Nephron progenitor cell (in vitro differentiated cells): ENCODE measurements around the gene OR2M2.

Experiments used
- DNase-seq: peaks from one replicate; pipeline ENCODE4 v3.0.0; 2021
- H3K27ac Mint-ChIP-seq: 2 replicates; pipeline ENCODE4 v1.8.0; 2021; ENCODE audit warnings: mild to moderate bottlenecking, moderate library complexity, mixed read lengths
- H3K27me3 Mint-ChIP-seq: 2 replicates; pipeline ENCODE4 v1.8.0; 2021; ENCODE audit warnings: mild to moderate bottlenecking, low read depth, mixed read lengths; ENCODE audit not compliant: poor library complexity
- H3K36me3 Mint-ChIP-seq: 2 replicates; pipeline ENCODE4 v1.8.0; 2021; ENCODE audit warnings: low read depth, mixed read lengths
- H3K4me1 Mint-ChIP-seq: 2 replicates; pipeline ENCODE4 v1.8.0; 2021; ENCODE audit warnings: mixed read lengths
- H3K4me3 Mint-ChIP-seq: 2 replicates; pipeline ENCODE4 v1.8.0; 2021; ENCODE audit warnings: mild to moderate bottlenecking, moderate library complexity, mixed read lengths
- H3K9me3 Mint-ChIP-seq: 2 replicates; pipeline ENCODE4 v1.8.0; 2021; ENCODE audit warnings: mild to moderate bottlenecking, moderate library complexity, mixed read lengths
- TF ChIP-seq, protein P1 (sequence below): fragments of 200-600 bp; sonication (generic); IDR thresholded peaks from 2 replicates; pipeline ENCODE4 v1.5.0; 2021; ENCODE audit warnings: antibody characterized with exemption

The OR2M2 gene

DNA sequence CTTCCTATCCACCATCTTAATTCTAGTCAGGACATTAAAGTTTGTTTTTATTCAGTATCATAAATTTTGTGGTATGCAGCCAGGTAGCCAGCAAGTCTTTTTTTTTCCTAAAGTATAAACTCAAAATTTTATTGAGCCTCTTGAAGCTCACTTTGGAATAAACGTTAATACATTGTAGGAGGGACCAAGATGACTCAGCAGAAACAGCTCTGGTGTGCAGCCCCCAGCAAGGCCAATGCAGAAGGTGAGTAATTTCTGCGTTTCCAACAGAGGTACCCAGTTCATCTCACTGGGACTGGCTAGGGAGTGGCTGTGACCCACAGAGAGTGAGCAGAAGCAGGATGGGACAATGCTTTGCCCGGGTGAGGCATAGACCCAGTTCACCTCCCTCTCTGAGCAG, 12.7 kb downstream of the OR2M2 start:
- Mint-ChIP-seq H3K36me3 (no peaks in the 10 kb centered on the region), H3K4me3 (no peak overlapping the region), H3K4me1 (no peaks in the 10 kb centered on the region), H3K27me3 (peaks cover 2% of the 10 kb centered on the region), H3K27ac (no peak overlapping the region), H3K9me3 (peaks cover 87% of the 10 kb centered on the region)
- TF ChIP-seq, protein P1, sequence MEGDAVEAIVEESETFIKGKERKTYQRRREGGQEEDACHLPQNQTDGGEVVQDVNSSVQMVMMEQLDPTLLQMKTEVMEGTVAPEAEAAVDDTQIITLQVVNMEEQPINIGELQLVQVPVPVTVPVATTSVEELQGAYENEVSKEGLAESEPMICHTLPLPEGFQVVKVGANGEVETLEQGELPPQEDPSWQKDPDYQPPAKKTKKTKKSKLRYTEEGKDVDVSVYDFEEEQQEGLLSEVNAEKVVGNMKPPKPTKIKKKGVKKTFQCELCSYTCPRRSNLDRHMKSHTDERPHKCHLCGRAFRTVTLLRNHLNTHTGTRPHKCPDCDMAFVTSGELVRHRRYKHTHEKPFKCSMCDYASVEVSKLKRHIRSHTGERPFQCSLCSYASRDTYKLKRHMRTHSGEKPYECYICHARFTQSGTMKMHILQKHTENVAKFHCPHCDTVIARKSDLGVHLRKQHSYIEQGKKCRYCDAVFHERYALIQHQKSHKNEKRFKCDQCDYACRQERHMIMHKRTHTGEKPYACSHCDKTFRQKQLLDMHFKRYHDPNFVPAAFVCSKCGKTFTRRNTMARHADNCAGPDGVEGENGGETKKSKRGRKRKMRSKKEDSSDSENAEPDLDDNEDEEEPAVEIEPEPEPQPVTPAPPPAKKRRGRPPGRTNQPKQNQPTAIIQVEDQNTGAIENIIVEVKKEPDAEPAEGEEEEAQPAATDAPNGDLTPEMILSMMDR, result no peak
- DNase-seq, result no peak

DNA sequence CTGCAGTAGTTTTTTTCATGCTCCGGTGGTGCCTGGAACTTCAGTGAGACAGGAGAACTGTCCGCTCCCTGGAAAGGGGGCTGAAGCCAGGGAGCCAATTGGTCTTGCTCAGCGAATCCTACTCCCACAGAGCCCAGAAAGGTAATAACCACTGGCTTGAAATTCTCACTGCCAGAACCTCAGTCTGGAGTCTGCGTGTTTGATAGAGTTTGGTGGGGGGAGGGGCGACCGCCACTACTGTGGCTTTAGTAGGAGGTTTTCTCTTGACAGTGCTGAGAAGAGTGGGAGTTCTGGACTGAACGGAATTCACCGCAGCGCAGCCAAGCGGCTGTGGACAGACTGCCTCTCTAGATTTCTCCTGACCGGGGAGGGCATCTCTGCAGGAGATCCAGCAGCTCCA, 14.4 kb downstream of the OR2M2 start:
- H3K4me1 Mint-ChIP-seq, result no peaks in the 10 kb centered on the region
- no peak overlapping the region for H3K27ac Mint-ChIP-seq
- DNase-seq, result no peak
- no peak overlapping the region for H3K4me3 Mint-ChIP-seq
- peaks cover 87% of the 10 kb centered on the region for H3K9me3 Mint-ChIP-seq
- no peaks in the 10 kb centered on the region for H3K36me3 Mint-ChIP-seq
- TF ChIP-seq, protein P1, result no peak
- H3K27me3 Mint-ChIP-seq, result peaks cover 2% of the 10 kb centered on the region

DNA sequence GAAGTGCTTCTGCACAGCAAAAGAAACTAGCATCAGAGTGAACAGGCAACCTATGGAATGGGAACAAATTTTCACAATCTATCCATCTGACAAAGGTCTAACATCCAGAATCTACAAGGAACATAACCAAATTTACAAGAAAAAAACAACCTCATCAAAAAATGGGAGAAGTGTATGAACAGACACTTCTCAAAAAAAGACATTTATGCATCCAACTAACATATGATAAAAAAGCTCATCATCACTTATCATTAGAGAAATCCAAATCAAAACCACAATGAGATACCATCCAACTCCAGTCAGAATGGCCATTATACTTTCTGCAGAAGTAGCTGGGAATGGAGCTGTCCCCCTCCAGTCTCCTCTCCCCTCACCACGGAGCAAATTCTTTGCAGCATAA, 19.5 kb downstream of the OR2M2 start:
- DNase-seq, result no peak
- H3K27ac Mint-ChIP-seq, result no peak overlapping the region
- H3K27me3 Mint-ChIP-seq, result peaks cover 2% of the 10 kb centered on the region
- TF ChIP-seq, protein P1, result no peak
- H3K4me3 Mint-ChIP-seq, result no peak overlapping the region
- H3K4me1 Mint-ChIP-seq, result no peaks in the 10 kb centered on the region
- H3K9me3 Mint-ChIP-seq, result peaks cover 73% of the 10 kb centered on the region
- H3K36me3 Mint-ChIP-seq, result no peaks in the 10 kb centered on the region

DNA sequence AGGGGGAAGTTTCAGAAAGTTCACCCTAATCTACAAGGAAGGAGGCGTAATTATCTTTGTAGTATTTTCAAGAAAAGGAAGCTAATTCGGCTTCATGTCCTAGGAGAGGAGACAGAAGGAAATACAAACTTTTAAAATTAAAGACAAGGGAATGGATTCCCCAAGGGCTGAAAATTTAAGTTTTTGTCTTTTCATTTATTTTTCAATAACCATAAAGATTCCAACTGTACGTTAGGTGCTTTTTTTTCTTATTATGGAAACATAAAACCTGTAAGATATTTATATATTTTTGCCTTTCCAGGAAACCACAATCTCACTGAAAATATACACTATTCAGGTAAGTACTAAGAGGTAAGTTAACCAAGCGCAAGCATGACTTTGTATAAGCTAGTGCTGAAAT, 22.3 kb downstream of the OR2M2 start, which contains the start of gene OR2M3:
TSS of gene OR2M3 (plus strand) at position 301 of the 400 bp plus-strand sequence. CDS start 5,803 bp downstream, outside the sequence.
- Mint-ChIP-seq H3K4me1 (no peaks in the 10 kb centered on the region), H3K27ac (no peak within 1 kb of the TSS), H3K27me3 (no peaks in the 10 kb centered on the region), H3K9me3 (peaks cover 73% of the 10 kb centered on the region), H3K4me3 (no peak within 1 kb of the TSS), H3K36me3 (no peaks in the 10 kb centered on the region)
- DNase-seq, result no peak
- TF ChIP-seq, protein P1, result no peak

DNA sequence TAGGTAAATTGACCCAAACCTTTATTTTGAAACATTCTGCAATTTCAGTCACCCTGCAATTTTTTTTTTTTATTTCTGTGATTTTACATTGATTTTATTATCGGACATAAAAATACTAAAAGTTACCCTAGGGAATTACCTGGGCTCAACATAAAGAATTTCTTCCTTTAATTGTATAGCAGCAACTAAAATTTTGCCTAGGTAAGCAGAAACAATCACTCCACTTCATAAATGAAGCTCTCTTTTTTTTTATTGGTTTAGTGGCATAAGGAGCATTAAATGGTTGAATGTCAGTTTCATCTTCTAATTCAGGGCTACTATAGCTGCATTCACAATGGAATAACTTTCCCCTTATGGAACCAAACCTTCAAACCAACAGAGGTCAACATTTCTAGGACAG, 41.3 kb downstream of the OR2M2 start:
- TF ChIP-seq, protein P1, result no peak
- H3K9me3 Mint-ChIP-seq, result peaks cover 75% of the 10 kb centered on the region

DNA sequence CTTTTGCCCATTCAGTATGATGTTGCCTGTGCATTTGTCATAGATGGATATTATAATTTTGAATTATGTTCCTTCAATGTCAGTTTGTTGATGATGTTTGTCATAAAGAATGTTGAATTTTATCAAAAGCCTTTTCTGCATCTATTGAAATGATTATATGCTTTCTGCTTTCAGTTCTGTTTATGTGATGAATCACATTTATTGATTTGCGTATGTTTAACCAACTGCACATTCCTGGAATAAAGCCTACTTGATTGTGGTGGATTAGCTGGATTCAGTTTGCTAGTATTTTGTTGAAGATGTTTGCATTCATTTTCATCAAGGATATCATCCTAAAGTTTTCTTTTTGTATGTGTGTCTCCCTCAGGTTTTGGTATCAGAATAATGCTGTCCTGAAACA, 50.9 kb downstream of the OR2M2 start:
- Mint-ChIP-seq H3K27ac (no peak overlapping the region), H3K4me1 (no peaks in the 10 kb centered on the region), H3K36me3 (no peaks in the 10 kb centered on the region), H3K27me3 (no peaks in the 10 kb centered on the region), H3K9me3 (peaks cover 73% of the 10 kb centered on the region), H3K4me3 (no peak overlapping the region)
- TF ChIP-seq, protein P1, result no peak
- DNase-seq, result no peak

More for the DNA sequence above, 41.3 kb downstream of the OR2M2 start:
- Mint-ChIP-seq H3K27ac (no peak overlapping the region), H3K4me3 (no peak overlapping the region), H3K4me1 (no peaks in the 10 kb centered on the region), H3K27me3 (peaks cover 2% of the 10 kb centered on the region), H3K36me3 (no peaks in the 10 kb centered on the region)
- DNase-seq, result no peak
